ENCODE data around the gene KCNQ5. TPM values are rescaled to one million over a fixed set of nuclear protein-coding genes. Genes with fewer than 3 reads are reported as not detected.

Gene KCNQ5
- total RNA-seq, 1 experiment from 2014 or later, result 9.4 TPM

DNA sequence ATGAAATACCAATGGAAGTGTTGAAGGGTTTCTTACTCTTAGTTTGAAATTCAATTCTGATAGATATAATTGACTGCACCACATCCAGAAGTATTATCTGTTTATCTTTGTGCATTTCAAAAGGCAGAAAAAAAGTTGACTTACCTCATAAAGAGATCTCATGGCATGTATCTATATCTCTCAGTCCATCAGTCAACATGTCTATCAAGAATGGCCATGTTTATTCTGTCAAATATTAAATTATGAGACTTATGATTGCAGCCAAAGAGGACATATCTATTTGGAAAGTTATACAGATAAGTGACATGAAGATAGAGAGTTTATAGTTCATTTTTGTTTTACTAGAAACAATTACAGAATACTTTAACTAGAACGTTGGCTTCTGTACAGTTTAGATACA is 325.7 kb downstream of the KCNQ5 start:
- BruUV-seq (replicated peaks), result no TSS peak
- in situ Hi-C loops (cut with HindIII; ENCODE audit: low pct_unique_long_range_greater_than_20kb, low sequenced_read_pairs), result no loop called here

DNA sequence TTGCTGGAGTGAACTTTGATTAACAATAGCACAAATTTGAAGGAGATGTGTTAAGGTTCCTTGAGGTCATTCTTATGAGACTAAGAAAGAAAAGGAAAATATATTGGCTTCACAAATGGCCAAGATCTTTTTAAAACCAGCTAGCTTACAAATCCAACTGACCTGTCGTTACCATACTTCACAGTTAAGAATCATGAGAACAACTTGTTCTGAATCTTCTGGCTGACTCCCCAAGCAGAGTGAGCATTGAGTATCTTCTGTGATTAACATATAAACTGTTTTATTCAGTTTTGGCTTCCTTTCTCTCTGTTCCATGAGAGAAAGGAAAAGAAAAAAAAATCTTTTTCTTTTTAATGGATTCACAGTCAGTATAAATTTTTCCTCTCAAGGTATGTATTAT is 326.3 kb downstream of the KCNQ5 start:
- Histone ChIP-seq H3K36me3 (ENCODE audit: control insufficient read depth, insufficient read depth, low read length) (no peaks in the 10 kb centered on the region), H3K4me3 (ENCODE audit: low read depth in 2 of 2, low read length in 2 of 2) (no peak overlapping the region), H3K9me3 (ENCODE audit: control insufficient read depth, insufficient read depth, low read depth, low read length) (no peaks in the 10 kb centered on the region), H3K27ac (ENCODE audit: low read length) (no peak overlapping the region), H3K4me1 (ENCODE audit: control insufficient read depth, insufficient read depth, low read length) (peaks cover 3% of the 10 kb centered on the region; the same call in 1 of the 2 replicates), H3K27me3 (ENCODE audit: control insufficient read depth, insufficient read depth, low read length) (no peaks in the 10 kb centered on the region)
- TF ChIP-seq SIN3A (IDR thresholded peaks at IDR 0.05; ENCODE audit: borderline replicate concordance, insufficient read depth, low read depth, low read length) (no peak), POLR2AphosphoS5 (IDR thresholded peaks at IDR 0.05; ENCODE audit: low read depth, low read length) (no peak), TCF7L2 (IDR thresholded peaks at IDR 0.05; ENCODE audit: low read depth, low read length) (no peak)
- TF ChIP-seq, protein P1, sequence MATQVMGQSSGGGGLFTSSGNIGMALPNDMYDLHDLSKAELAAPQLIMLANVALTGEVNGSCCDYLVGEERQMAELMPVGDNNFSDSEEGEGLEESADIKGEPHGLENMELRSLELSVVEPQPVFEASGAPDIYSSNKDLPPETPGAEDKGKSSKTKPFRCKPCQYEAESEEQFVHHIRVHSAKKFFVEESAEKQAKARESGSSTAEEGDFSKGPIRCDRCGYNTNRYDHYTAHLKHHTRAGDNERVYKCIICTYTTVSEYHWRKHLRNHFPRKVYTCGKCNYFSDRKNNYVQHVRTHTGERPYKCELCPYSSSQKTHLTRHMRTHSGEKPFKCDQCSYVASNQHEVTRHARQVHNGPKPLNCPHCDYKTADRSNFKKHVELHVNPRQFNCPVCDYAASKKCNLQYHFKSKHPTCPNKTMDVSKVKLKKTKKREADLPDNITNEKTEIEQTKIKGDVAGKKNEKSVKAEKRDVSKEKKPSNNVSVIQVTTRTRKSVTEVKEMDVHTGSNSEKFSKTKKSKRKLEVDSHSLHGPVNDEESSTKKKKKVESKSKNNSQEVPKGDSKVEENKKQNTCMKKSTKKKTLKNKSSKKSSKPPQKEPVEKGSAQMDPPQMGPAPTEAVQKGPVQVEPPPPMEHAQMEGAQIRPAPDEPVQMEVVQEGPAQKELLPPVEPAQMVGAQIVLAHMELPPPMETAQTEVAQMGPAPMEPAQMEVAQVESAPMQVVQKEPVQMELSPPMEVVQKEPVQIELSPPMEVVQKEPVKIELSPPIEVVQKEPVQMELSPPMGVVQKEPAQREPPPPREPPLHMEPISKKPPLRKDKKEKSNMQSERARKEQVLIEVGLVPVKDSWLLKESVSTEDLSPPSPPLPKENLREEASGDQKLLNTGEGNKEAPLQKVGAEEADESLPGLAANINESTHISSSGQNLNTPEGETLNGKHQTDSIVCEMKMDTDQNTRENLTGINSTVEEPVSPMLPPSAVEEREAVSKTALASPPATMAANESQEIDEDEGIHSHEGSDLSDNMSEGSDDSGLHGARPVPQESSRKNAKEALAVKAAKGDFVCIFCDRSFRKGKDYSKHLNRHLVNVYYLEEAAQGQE (IDR thresholded peaks at IDR 0.05; ENCODE audit: insufficient read depth in 1 of 2, low read depth in 2 of 2, low read length in 1 of 2), result no peak
- TF ChIP-seq, protein P2, sequence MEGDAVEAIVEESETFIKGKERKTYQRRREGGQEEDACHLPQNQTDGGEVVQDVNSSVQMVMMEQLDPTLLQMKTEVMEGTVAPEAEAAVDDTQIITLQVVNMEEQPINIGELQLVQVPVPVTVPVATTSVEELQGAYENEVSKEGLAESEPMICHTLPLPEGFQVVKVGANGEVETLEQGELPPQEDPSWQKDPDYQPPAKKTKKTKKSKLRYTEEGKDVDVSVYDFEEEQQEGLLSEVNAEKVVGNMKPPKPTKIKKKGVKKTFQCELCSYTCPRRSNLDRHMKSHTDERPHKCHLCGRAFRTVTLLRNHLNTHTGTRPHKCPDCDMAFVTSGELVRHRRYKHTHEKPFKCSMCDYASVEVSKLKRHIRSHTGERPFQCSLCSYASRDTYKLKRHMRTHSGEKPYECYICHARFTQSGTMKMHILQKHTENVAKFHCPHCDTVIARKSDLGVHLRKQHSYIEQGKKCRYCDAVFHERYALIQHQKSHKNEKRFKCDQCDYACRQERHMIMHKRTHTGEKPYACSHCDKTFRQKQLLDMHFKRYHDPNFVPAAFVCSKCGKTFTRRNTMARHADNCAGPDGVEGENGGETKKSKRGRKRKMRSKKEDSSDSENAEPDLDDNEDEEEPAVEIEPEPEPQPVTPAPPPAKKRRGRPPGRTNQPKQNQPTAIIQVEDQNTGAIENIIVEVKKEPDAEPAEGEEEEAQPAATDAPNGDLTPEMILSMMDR (IDR thresholded peaks at IDR 0.05), result no peak
- in situ Hi-C loops (cut with HindIII; ENCODE audit: low pct_unique_long_range_greater_than_20kb, low sequenced_read_pairs) (no loop called here), intact Hi-C loops (cut with micrococcal nuclease; ENCODE audit: unreplicated experiment) (no loop called here)
- no TSS peak for BruUV-seq (replicated peaks)
- DNase-seq (ENCODE audit: low read depth, low spot score) (no peak), ATAC-seq (no peak)
- POLR2A ChIA-PET, result no interaction called here
- CTCF ChIA-PET, result no interaction called here

More for the DNA sequence above, 325.7 kb downstream of the KCNQ5 start:
- Histone ChIP-seq H3K36me3 (ENCODE audit: control insufficient read depth, insufficient read depth, low read length) (no peaks in the 10 kb centered on the region), H3K4me3 (ENCODE audit: low read depth in 2 of 2, low read length in 2 of 2) (no peak overlapping the region), H3K27me3 (ENCODE audit: control insufficient read depth, insufficient read depth, low read length) (no peaks in the 10 kb centered on the region), H3K27ac (ENCODE audit: low read length) (no peak overlapping the region), H3K9me3 (ENCODE audit: control insufficient read depth, insufficient read depth, low read depth, low read length) (no peaks in the 10 kb centered on the region), H3K4me1 (ENCODE audit: control insufficient read depth, insufficient read depth, low read length) (no peaks in the 10 kb centered on the region; the same call in 1 of the 2 replicates)
- ChIA-PET POLR2A (no interaction called here), CTCF (no interaction called here)
- TF ChIP-seq TCF7L2 (IDR thresholded peaks at IDR 0.05; ENCODE audit: low read depth, low read length) (no peak), POLR2AphosphoS5 (IDR thresholded peaks at IDR 0.05; ENCODE audit: low read depth, low read length) (no peak), SIN3A (IDR thresholded peaks at IDR 0.05; ENCODE audit: borderline replicate concordance, insufficient read depth, low read depth, low read length) (no peak)
- TF ChIP-seq, protein P2 (IDR thresholded peaks at IDR 0.05), result no peak
- TF ChIP-seq, protein P1 (IDR thresholded peaks at IDR 0.05; ENCODE audit: insufficient read depth in 1 of 2, low read depth in 2 of 2, low read length in 1 of 2), result no peak
- ATAC-seq (no peak), DNase-seq (ENCODE audit: low read depth, low spot score) (no peak)
- intact Hi-C loops (cut with micrococcal nuclease; ENCODE audit: unreplicated experiment), result no loop called here

Data from Panc1 (cell line).